Hindlimb muscle (tissue), 1 donor: ENCODE measurements around the gene BCL2L2. TPM values are rescaled to one million over a fixed set of nuclear protein-coding genes. Genes with fewer than 3 reads are reported as not detected.
"Not testable (repeated sequence)": the region's sequence is repeated elsewhere in the genome, so short reads cannot be mapped to it uniquely, and the experiment has no call there.

Experiments
- DNase-seq: peaks from one replicate; pipeline ENCODE4 v3.0.0-alpha.2; 2013
- polyA plus RNA-seq: library from polyadenylated mRNA; unstranded; fragments of 120-200 nt; gene quantifications from one replicate; pipeline ENCODE4 v1.2.1, GENCODE V29; 2013; ENCODE audit not compliant: insufficient read length

Gene BCL2L2
- 35.6 TPM for polyA plus RNA-seq

- DNase-seq, result peak; percentile 94
Observed at GRCh38 chr14:23306412-23307145, at the start of gene BCL2L2. TSS of gene BCL2L2 (plus strand) at chr14:23306833. CDS start at chr14:23307768, 935 bp downstream.

GRCh38 chr14:23258256-23258655 lies 48.4 kb upstream of the BCL2L2 start:
- DNase-seq, result no peak

- no peak for DNase-seq
Observed at GRCh38 chr14:23259426-23259825, 47.2 kb upstream of the BCL2L2 start.

GRCh38 chr14:23260849-23261248 lies 45.8 kb upstream of the BCL2L2 start:
- DNase-seq, result not testable (repeated sequence)

- no peak for DNase-seq
Observed at GRCh38 chr14:23269193-23269592, 37.4 kb upstream of the BCL2L2 start.

GRCh38 chr14:23275412-23275811 lies 31.2 kb upstream of the BCL2L2 start:
- DNase-seq, result no peak

- no peak for DNase-seq
Observed at GRCh38 chr14:23277189-23277588, 29.4 kb upstream of the BCL2L2 start.

GRCh38 chr14:23277928-23278327 lies 28.7 kb upstream of the BCL2L2 start:
- DNase-seq, result not testable (repeated sequence)

- no peak for DNase-seq
Observed at GRCh38 chr14:23281247-23281646, 25.4 kb upstream of the BCL2L2 start.

- no peak for DNase-seq
Observed at GRCh38 chr14:23284654-23285529, 21.7 kb upstream of the BCL2L2 start.

- no peak for DNase-seq
Observed at GRCh38 chr14:23285530-23286019, 21.1 kb upstream of the BCL2L2 start.

GRCh38 chr14:23286020-23286901 lies 20.4 kb upstream of the BCL2L2 start, which contains the start of gene HOMEZ:
TSS of gene HOMEZ (minus strand) at chr14:23286132. CDS start at chr14:23285952, 180 bp downstream.
- peak; percentile 97 for DNase-seq

- DNase-seq, result no peak
Observed at GRCh38 chr14:23286902-23287479, 19.6 kb upstream of the BCL2L2 start.

- DNase-seq, result peak; percentile 42
Observed at GRCh38 chr14:23294734-23295561, 11.7 kb upstream of the BCL2L2 start.

GRCh38 chr14:23296012-23296777 lies 10.4 kb upstream of the BCL2L2 start:
- DNase-seq, result no peak

- DNase-seq, result no peak
Observed at GRCh38 chr14:23297096-23297495, 9.5 kb upstream of the BCL2L2 start.

- DNase-seq, result no peak
Observed at GRCh38 chr14:23297611-23298277, 8.9 kb upstream of the BCL2L2 start.

GRCh38 chr14:23299211-23299957 lies 7.2 kb upstream of the BCL2L2 start:
- DNase-seq, result no peak
